Glomerular endothelial cell (primary cell): ENCODE results near the gene CLNS1A. TPM values are rescaled to one million over a fixed set of nuclear protein-coding genes. Genes with fewer than 3 reads are reported as not detected.
"Not testable (repeated sequence)": the region's sequence is repeated elsewhere in the genome, so short reads cannot be mapped to it uniquely, and the experiment has no call there.

ENCODE experiments used
- DNase-seq: peaks from one replicate; pipeline ENCODE4 v3.0.0-alpha.2; 2011; ENCODE audit warnings: low read depth, low spot score; ENCODE audit errors: extremely low read depth
- total RNA-seq: library from RNA; depleted of rRNA; stranded (reverse); fragments of >200 nt; gene quantifications from 2 replicates; pipeline ENCODE4 v1.2.3, GENCODE V29; 2015

The CLNS1A gene
- total RNA-seq, 1 donor from 2014 or later = 82.1 TPM

DNA sequence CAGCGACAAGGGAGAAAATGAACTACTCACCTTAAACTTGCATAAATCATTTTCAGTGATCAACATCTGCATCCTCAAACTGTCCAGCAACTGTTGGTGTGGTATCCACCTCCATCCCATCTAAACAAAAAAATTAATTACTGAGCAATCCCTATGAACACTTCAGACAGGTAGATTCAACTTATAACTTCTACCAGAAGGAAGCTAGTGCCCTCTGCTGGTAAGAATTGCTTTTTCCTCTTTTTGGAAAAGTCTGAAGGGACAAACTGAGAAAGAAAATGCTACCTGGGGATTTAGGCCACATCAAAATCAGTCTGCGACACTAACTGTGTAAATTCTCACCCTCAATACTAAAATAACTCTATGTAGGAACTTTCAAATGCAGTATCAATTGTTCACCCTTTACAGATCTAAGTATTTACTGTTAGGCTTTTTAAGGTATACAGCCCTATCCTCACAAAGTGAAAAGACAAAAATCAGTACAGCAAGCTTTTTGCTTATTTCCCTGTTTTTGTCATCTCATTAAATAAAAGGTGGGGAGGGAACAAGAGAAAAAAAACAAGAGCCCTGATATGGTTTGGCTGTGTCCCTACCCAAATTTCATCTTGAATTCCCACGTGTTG, 17.9 kb downstream of the CLNS1A start:
- DNase-seq = no peak

DNA sequence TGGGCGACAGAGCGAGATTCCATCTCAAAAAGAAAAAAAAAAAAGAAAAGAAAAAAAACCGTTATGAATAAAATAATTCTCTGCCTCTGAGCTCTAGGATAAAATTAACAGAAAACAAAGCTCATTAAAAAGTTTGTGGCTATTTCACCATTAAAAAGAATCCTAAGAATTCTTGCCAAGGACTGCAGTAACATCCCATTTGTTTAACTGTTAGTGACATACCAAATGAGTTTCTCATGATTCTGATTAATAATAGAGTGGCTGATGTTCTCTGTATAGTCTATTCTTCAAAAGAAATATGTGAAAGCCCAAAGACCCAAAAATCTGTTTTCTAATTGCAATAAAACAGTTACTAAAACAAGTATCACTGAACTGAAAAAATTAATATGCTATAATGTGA, 19.7 kb downstream of the CLNS1A start:
- no peak for DNase-seq

- no peak for DNase-seq
Measured at GRCh38 chr11:77611921-77612320, 25.7 kb downstream of the CLNS1A start.

- no peak for DNase-seq
Measured at GRCh38 chr11:77609234-77609633, 28.4 kb downstream of the CLNS1A start.

- no peak for DNase-seq
Measured at GRCh38 chr11:77604281-77604680, 33.3 kb downstream of the CLNS1A start.

DNA sequence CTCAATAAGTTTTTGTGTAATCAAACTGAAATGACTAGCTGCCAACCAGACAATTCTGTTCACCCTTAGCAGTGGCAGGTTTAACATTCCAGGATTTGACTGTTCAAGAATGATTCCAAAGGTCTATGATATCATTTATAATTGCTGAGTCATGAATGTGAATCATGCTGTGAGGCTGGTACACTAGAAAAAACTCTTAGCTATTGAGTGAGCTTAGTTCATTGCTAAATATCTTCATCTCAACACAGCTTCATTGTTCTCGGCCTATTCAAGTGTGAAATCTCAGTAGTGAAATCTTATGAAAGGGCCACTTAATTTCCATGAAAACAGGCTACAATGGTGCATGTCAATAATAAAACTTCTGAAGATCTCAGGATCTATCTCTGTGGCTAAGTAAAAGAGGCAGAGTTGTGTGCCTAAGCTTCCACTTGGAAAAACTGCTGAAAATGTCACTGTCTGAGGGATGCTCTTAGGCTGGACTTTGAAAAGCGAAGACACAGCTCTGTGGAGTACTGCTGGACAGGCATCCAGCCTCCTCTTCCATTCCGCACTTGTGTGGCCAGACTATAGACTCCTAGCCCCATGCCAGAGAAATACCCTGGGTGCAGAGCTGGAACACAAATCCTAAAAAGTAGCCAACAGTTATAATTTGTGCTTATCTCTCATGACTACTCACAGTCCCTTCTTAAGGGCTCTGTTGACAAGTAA, 35.1 kb downstream of the CLNS1A start:
- DNase-seq = peak; percentile 68

DNA sequence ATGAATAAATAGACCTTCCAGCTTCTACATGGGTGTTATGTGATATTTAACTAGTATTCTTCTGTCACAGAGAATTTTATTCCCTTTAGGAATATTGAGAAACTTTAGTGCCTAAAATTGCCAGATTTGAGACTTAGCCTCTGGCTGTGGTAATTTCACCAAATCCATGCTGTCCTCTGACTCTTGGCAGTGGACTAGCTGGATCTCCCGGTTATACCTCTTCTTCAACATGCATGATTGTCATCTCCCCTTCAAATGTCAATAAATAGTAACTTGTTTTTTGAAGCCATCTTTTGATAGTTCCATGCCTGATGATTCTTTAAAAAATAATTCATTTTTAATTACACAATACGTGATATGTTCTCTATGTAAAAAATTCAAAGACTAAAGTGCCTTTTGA, 39.4 kb downstream of the CLNS1A start:
- no peak for DNase-seq

GRCh38 chr11:77596626-77597025, 41.0 kb downstream of the CLNS1A start:
- no peak for DNase-seq

DNA sequence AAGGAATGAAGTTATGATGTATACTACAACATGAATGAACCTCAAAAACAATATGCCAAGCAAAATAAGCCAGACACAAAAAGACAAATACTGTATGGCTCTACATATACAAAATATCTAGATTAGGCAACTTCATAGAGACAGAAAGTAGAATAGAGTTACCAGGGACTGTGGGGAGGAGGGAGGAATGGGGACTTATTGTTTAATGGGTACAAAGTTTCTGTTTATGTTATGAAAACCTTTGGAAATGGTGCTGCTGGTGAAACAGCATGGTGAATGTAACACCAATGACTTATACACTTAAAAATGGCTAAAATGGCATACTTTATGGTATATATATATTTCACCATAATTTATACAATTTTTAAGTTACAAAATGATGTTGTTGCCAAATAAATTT, 43.7 kb downstream of the CLNS1A start:
- no peak for DNase-seq

DNA sequence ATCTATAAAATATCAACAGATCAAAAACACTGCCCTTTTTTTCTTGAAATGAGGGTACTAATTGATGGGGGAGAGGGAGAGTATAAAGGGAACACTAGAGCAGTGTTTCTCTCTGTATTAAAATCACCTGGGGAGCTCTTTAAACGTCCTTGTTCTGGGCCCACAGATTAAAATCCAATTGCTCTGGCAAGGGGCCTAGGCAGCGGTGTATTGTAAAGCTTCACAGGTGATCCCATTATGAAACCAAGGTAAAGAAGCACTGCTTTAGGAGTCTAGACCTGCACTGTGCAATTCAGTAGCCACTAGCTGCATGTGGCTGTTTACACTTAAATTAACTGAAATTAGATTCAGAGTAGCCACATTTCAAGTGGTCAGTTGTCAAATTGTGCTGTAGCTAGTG, 44.9 kb downstream of the CLNS1A start:
- DNase-seq = no peak

DNA sequence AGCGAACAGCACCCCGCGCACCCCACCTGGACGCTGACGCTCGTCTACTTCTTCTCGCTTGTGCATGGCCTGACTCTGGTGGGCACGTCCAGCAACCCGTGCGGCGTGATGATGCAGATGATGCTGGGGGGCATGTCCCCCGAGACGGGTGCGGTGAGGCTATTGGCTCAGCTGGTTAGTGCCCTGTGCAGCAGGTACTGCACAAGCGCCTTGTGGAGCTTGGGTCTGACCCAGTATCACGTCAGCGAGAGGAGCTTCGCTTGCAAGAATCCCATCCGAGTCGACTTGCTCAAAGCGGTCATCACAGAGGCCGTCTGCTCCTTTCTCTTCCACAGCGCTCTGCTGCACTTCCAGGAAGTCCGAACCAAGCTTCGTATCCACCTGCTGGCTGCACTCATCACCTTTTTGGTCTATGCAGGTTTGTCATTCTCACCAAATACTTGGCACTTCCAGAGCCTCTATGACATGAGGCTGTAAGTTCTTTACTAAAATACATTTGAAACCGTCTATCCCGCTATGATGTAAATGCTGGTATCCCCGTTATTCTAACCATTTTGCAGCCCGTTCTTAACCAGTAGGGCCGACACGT, 47.3 kb downstream of the CLNS1A start:
- no peak for DNase-seq

GRCh38 chr11:77589521-77590193, 47.9 kb downstream of the CLNS1A start, which contains the start of gene AQP11:
Gene AQP11 (plus strand): TSS chr11:77589953. CDS start chr11:77589993, 40 bp downstream.
- DNase-seq = no peak

GRCh38 chr11:77589181-77589520, 48.4 kb downstream of the CLNS1A start:
- DNase-seq = no peak

GRCh38 chr11:77580712-77581337, 56.8 kb downstream of the CLNS1A start:
- no peak for DNase-seq

- DNase-seq = not testable (repeated sequence)
Measured at GRCh38 chr11:77575428-77575827, 62.2 kb downstream of the CLNS1A start.

GRCh38 chr11:77570896-77571295, 66.7 kb downstream of the CLNS1A start:
- not testable (repeated sequence) for DNase-seq

- DNase-seq = no peak
Measured at GRCh38 chr11:77569676-77570070, 67.9 kb downstream of the CLNS1A start.

- DNase-seq = no peak
Measured at GRCh38 chr11:77568916-77569675, 68.5 kb downstream of the CLNS1A start.

DNA sequence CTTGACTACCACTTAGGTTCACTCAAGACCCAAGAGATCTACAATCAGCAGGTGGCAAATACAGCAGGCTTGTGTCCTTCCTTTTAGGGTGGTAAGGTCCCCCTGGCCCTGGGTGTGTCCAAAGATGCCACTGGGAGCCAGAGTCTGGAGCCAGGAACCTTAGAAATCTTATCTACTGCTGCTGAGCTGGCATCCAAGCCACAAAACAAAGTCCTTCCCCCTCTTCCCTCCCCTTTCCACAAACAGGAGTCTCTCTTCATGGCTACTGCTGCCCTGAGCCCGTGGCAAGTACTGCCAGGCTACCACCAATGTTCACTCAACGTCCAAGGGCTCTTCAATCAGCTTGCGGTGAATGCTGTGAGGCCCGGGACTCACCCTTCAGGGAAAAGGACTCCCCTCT, 69.3 kb downstream of the CLNS1A start:
- no peak for DNase-seq
